GM20000 (cell line): ENCODE measurements around the gene PSMD1.
A peak's percentile ranks its signal among the peaks of the same experiment; 100 is the strongest.

Experiments used
- DNase-seq: peaks from one replicate; pipeline ENCODE4 v3.0.0; 2012; ENCODE audit warnings: low spot score
- TF ChIP-seq, protein P1 (sequence below): IDR thresholded peaks from 2 replicates; pipeline ENCODE4 v1.5.1; 2012; ENCODE audit warnings: mild to moderate bottlenecking, control low read depth; ENCODE audit errors: extremely low read depth, missing control alignments

PSMD1 gene

DNA sequence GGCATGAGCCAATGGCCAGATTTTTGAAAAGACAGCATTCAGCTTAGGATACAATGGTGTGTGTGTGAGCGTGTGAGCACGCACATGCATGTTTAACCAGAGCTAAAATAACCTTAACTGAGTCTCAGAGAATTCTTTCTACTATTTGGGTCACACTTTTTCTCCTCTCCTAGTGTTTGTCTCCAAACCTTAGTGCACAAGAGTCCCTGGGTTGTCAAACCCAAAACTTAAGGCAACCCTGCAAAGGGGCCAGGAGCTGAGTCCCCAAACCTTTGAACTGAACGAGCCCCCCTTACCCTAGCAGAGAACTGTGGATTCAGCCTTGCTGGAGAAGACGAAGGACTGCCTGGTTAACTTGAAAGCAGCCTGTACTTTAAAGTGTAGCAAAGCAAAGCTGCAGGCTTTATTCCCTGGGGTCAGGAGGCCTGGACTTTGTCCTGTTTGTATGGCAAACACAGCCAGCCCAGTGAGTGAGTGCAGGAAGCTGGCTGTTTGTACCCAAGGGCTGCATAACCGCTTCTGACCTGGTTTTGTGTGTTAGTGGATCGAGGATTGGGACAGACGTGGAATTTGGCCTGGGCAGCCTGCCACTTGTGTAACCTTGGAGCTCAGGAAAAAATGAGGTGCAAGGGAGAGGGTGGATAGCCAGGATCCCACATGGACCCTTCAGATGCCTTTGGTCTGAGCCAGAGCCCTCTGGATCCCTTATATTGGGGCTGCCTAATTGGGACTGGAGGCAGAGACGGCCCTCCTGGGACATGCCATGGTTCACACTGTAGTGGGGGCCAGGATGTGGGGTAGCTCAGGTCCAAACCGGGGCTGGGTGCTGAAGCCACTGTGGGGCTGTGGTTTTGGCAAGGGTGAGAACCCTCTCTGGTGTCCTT lies 6.4 kb upstream of the PSMD1 start:
- no peak for DNase-seq
- TF ChIP-seq, protein P1, sequence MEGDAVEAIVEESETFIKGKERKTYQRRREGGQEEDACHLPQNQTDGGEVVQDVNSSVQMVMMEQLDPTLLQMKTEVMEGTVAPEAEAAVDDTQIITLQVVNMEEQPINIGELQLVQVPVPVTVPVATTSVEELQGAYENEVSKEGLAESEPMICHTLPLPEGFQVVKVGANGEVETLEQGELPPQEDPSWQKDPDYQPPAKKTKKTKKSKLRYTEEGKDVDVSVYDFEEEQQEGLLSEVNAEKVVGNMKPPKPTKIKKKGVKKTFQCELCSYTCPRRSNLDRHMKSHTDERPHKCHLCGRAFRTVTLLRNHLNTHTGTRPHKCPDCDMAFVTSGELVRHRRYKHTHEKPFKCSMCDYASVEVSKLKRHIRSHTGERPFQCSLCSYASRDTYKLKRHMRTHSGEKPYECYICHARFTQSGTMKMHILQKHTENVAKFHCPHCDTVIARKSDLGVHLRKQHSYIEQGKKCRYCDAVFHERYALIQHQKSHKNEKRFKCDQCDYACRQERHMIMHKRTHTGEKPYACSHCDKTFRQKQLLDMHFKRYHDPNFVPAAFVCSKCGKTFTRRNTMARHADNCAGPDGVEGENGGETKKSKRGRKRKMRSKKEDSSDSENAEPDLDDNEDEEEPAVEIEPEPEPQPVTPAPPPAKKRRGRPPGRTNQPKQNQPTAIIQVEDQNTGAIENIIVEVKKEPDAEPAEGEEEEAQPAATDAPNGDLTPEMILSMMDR = no peak

DNA sequence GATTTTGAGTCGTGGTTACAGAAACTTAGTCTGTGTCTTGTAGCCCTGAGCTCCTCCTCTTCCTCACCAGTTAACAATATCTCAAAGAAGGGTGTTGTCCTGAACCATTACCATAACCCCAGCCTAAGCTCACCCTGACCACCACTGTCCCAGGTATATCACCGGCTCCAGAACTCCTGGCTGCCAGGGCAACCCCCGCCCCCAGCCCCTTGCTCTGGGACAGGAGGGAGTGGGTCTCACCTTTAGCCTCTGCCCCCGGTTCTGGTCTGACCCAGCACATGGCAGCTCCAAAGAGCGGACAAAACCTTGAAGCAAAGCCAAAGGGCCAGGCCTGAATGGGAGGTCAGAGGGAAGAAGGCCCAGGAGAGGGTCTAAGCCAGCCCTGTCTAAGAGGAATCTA lies 5.6 kb upstream of the PSMD1 start:
- TF ChIP-seq, protein P1 = no peak
- no peak for DNase-seq

DNA sequence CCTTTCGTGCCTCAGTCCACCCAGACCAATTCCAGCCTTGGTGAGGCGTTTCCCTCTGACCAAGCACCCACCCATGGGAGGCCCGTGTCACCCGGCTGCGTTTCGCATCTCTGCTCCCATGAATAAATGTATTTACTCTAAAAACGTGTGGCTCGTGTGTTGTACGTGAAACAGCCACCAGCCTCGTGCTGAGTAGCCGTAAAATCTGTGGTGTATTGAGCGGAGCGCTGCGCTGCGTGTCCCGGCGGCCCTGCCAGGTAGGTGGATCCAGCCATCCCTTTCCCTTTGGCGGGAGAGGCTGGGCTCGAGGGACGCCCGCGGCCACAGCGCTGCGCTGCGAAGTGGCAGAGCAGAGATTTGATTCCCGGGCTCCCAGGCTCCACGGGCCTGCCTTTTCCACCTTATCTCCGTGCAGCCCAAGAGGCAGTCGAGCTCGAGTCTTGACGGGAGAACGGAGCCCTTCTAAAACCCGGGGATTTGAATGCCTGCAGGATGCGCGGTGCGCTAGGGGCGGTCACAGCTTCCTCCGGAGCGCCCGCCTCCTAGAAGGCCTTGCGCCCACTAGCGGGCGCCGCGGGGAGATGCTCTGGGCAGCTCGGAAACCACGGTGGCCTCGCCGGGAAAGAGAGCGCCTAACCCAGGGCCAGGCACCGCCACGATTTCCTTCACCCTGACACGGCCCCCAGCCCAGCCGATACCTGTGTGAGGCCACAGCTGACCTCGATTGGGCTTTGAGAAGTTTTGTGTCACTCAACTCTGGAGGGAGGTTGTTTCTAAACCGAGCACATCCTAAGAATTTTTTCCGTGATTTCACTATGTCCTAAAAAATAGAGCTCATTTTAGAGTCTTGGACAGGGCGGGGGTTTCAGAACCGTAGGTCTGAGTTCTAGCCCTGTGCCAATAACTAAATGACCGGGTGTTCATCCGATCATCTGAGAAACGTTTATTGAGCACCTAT lies 3.9 kb upstream of the PSMD1 start:
- DNase-seq = peak; percentile 88
- TF ChIP-seq, protein P1 = peak; percentile 96

DNA sequence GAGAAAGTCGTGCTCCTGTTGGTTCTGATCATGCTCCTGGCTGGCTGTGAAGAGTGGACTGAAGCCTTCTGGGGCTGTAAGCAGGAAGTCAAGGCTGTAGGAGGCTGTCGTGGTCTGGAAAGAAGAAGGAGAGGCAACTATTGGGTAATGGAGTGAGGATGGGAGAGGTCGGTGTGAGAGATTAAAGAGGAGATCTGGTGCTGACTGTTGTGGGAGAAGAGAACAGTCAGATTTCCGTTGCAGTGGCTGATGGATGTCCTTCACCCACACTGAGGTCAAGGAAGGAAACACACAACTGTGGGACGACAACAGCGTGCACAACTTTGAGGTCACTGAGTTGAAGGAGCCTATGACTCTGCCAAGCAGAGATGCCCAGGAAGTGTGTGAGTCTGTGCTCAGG lies 2.8 kb upstream of the PSMD1 start:
- no peak for DNase-seq
- TF ChIP-seq, protein P1 = no peak

DNA sequence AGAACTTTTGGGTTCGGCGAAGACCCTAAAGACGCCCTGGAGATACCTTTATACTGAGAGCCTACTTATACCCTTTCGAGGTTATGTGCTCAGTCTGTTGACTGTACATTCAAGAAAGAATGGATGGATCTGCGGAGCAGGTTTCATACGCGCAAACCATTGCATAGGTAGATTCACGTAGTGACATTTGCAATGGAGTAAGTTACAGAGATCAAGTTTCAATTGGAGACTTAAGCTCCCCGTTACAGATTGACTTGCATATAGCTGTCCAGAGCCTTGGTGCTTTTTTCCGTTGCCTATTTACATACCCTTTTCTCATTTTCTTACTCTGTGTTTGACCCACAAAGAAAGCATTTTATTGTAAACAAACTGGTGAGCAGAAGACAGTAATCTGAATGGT lies 923 bp downstream of the PSMD1 start:
- no peak for DNase-seq
- TF ChIP-seq, protein P1 = no peak

DNA sequence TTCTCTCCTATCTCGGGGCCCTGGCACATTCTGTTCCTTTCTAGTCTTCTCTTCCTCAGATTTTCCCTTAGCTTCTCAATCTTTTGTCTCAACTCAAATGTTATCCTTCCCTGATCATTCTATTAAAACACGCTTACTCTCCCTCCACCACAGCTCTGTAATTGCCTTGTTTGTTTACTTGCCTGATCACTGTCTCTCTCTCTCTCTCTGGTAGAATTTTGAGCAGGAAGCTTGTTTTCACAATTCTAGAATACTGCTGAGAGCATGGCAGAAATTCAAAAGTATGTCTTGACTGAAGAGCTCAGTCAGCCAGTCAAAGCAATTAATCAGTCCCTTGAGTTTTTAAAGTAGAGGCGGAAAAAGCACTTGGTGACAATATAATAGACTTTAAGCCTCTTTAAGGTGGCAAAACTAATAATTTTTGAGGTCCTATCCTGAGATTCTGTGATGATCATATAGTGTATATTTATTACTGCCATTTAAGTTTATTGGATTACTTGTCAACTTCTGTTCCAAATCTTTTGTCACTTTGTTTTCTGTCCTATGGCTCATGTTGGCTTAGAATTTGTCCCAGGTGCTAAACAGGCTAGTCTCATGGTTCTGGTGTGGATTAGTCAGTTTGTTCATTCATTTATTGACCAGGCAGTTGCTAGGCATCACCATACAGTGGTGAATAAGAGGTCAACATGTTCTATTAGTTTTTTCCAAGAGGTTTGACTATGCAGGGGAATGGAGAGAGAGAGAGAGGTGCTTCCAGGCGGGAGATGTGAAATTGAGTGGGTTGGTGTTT lies 2.3 kb downstream of the PSMD1 start:
- TF ChIP-seq, protein P1 = no peak
- DNase-seq = no peak
